GM20431 (cell line): ENCODE data around the gene LMO4.

Source experiments
- in situ Hi-C: fragments of 300-500 bp; cut with MseI, MboI; formaldehyde crosslinking; loops from one replicate; pipeline ENCODE4 v1.15.0; 2020; ENCODE audit warnings: low sequenced_read_pairs; ENCODE audit not compliant: unreplicated experiment

Gene LMO4

GRCh38 chr1:87328272-87329050, at the start of gene LMO4:
Gene LMO4, plus strand, starts transcription at chr1:87328880. Its CDS starts 3,136 bp downstream, at chr1:87332016.
- in situ Hi-C loops = no loop called here

GRCh38 chr1:87279536-87279875, 49.2 kb upstream of the LMO4 start:
- in situ Hi-C loops = loop anchor here (25.0 kb wide), 1 partner anchor 142 kb away; no protein-coding TSS in a partner anchor

- in situ Hi-C loops = loop anchor here (25.0 kb wide), 1 partner anchor 143 kb away; no protein-coding TSS in a partner anchor
These were observed 48.6 kb upstream of the LMO4 start for GRCh38 chr1:87279966-87280535.

- in situ Hi-C loops = loop anchor here (25.0 kb wide), 1 partner anchor 147 kb away; no protein-coding TSS in a partner anchor
These were observed 44.0 kb upstream of the LMO4 start for GRCh38 chr1:87284456-87285240.

- in situ Hi-C loops = loop anchor here (25.0 kb wide), 1 partner anchor 154 kb away; no protein-coding TSS in a partner anchor
These were observed 37.6 kb upstream of the LMO4 start for GRCh38 chr1:87291107-87291506.

- in situ Hi-C loops = loop anchor here (25.0 kb wide), 1 partner anchor 156 kb away; no protein-coding TSS in a partner anchor
These were observed 35.8 kb upstream of the LMO4 start for GRCh38 chr1:87292684-87293493.

GRCh38 chr1:87294633-87295032, 34.0 kb upstream of the LMO4 start:
- in situ Hi-C loops = loop anchor here (25.0 kb wide), 1 partner anchor 157 kb away; no protein-coding TSS in a partner anchor

- in situ Hi-C loops = loop anchor here (25.0 kb wide), 1 partner anchor 158 kb away; no protein-coding TSS in a partner anchor
These were observed 33.1 kb upstream of the LMO4 start for GRCh38 chr1:87295445-87296110.

GRCh38 chr1:87296206-87296605, 32.5 kb upstream of the LMO4 start:
- in situ Hi-C loops = loop anchor here (25.0 kb wide), 1 partner anchor 159 kb away; no protein-coding TSS in a partner anchor

- in situ Hi-C loops = loop anchor here (25.0 kb wide), 1 partner anchor 162 kb away; no protein-coding TSS in a partner anchor
These were observed 29.0 kb upstream of the LMO4 start for GRCh38 chr1:87299661-87300060.

- in situ Hi-C loops = no loop called here
These were observed 28.1 kb upstream of the LMO4 start for GRCh38 chr1:87300628-87301027.

GRCh38 chr1:87305151-87305550, 23.5 kb upstream of the LMO4 start:
- in situ Hi-C loops = no loop called here

GRCh38 chr1:87305762-87306161, 22.9 kb upstream of the LMO4 start:
- in situ Hi-C loops = no loop called here

GRCh38 chr1:87307306-87307705, 21.4 kb upstream of the LMO4 start:
- in situ Hi-C loops = no loop called here

GRCh38 chr1:87307931-87308330, 20.7 kb upstream of the LMO4 start:
- in situ Hi-C loops = no loop called here

- in situ Hi-C loops = loop anchor here (10.0 kb wide), 1 partner anchor 641 kb away; no protein-coding TSS in a partner anchor
These were observed 14.6 kb upstream of the LMO4 start for GRCh38 chr1:87314091-87314490.

GRCh38 chr1:87318056-87318650, 10.5 kb upstream of the LMO4 start:
- in situ Hi-C loops = loop anchor here (10.0 kb wide), 1 partner anchor 637 kb away; no protein-coding TSS in a partner anchor

- in situ Hi-C loops = loop anchor here (10.0 kb wide), 1 partner anchor 636 kb away; no protein-coding TSS in a partner anchor
These were observed 9.9 kb upstream of the LMO4 start for GRCh38 chr1:87318806-87319205.
